ENCODE results near the gene TMEM14C.

Gene TMEM14C

DNA sequence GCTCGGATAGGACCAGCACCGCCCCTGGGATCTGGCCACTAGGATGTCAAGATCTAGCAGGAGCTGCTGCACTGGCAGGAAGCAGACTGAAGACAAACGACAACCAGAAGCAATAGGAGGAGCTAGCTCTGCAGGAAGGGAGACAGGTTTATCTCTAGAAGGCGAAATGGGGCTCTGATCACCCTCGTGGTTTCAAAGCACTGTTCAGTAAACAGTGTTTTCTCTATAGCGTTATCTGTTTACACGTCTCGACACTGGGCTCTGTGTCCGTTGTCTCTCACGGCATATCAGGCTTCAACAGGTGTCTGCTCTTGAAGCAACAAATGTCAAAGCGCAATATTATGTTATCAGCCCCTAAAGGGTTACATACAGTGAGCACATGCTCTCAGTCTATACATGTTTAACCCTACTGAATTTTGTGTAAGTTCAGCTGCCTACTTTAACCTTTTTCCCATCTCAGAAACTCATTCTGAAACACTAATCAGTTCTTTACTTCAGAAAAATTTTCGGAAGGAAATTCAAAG is 48.6 kb downstream of the TMEM14C start:
- no peak for DNase-seq

DNA sequence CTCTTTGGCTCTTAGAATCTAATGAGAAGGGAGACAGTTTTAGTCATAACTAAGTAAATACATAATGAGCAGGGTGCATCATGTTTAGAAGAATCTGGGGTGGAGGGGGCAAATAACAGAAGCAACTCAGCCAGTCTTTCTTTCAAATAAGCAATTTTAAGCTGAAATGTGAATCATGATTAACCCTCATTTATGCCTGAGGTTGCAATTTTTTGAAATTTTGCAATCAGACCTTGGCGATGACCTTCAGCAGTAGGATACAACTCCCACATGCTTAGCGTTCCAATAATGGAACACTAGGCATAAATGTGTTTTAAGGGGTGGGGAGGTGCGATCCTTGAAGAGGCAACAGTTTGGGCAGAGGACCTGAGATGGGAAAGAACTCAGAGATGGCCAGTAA is 55.4 kb downstream of the TMEM14C start:
- DNase-seq = no peak

DNA sequence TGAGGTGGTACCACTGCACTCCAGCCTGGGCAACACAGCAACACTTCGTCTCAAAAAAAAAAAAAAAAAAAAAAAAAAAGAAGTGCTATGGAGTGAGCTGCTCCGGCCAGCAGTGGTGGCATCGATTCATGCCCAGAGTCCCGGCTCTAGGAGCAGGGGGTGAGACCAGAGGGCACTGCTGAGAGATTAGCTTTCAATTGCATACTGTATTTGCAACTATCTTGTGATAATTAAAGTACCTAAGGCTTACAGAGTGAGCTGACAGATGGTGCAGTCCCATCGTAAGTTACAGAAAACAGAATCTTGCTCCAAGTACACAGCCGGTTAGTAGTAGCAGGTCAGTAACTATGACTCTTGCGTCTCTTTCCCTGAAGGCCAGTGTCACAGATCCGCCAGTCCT is 56.2 kb downstream of the TMEM14C start:
- DNase-seq = no peak
